HCT116 (cell line): ENCODE data around the gene FMN2. TPM values are rescaled to one million over a fixed set of nuclear protein-coding genes. Genes with fewer than 3 reads are reported as not detected.

ENCODE experiments used
- ATAC-seq: fragments of 200-7000 bp; cut with Tn5 transposase; 2 replicates; pipeline ENCODE4 v1.9.1; 2020; ENCODE audit warnings: mild to moderate bottlenecking, moderate library complexity
- BruUV-seq: library from RNA; stranded (reverse); fragments of 400-500 nt; replicated peaks from 2 replicates; lab custom pipeline; 2021; lab: Mats Ljungman, UMichigan
- CTCF ChIA-PET: fragments of 300-600 bp; sonication (Branson Sonifier 250); formaldehyde crosslinking; loops from one replicate; lab custom pipeline; 2021; ENCODE audit warnings: antibody characterized with exemption; lab: Charles Lee
- POLR2A ChIA-PET: fragments of 300-600, 350-600 bp; sonication (Branson Sonifier 250); formaldehyde crosslinking; loops from one replicate; lab custom pipeline; 2021; ENCODE audit warnings: antibody characterized with exemption; lab: Charles Lee
- RAD21 ChIA-PET, 2 experiments: fragments of 300-600 bp; sonication (Branson Sonifier 250); formaldehyde crosslinking; loops; one replicate each; lab custom pipeline; 2023; ENCODE audit warnings: low total read pairs in 2 of 2; ENCODE audit not compliant: uncharacterized antibody in 2 of 2, unreplicated experiment in 2 of 2, low non-redundant PET in 1 of 2; lab: Charles Lee
- DNase-seq: peaks from one replicate; pipeline ENCODE4 v3.0.0-alpha.2; 2010; ENCODE audit warnings: low read depth, low spot score
- H2AFZ ChIP-seq: fragments of 200-600 bp; shearing (Covaris generic), sonication (generic); 2 replicates; pipeline ENCODE4 v1.6.1; 2017; ENCODE audit warnings: low read depth, mixed run types, mixed read lengths, antibody characterized with exemption, low read length; ENCODE audit not compliant: poor library complexity, severe bottlenecking
- H3K27ac ChIP-seq: 2 replicates; pipeline ENCODE4 v1.5.1; 2012; ENCODE audit warnings: low read depth, low read length
- H3K27me3 ChIP-seq: fragments of 200-600 bp; sonication (generic); 2 replicates; pipeline ENCODE4 v1.6.1; 2016; ENCODE audit warnings: mixed run types, low read length, mixed read lengths; ENCODE audit not compliant: insufficient read depth
- H3K36me3 ChIP-seq, 2 experiments: fragments of 200-500 bp in 1 of 2; fragments of 200-600 bp in 1 of 2; sonication (Bioruptor generic) in 1 of 2; sonication (generic) in 1 of 2; 2 replicates each; pipeline versions ENCODE4 v1.5.1 to v1.6.1; 2014 to 2016; ENCODE audit warnings: low read length in 2 of 2, inconsistent platforms in 1 of 2, mixed read lengths in 1 of 2, mixed run types in 1 of 2; ENCODE audit not compliant: insufficient read depth in 2 of 2, control insufficient read depth in 1 of 2
- H3K4me1 ChIP-seq, 2 experiments: fragments of 200-600 bp in 1 of 2; sonication (generic) in 1 of 2; 2 replicates each; pipeline versions ENCODE4 v1.5.1 to v1.6.1; 2012 to 2017; ENCODE audit warnings: low read length in 2 of 2, inconsistent platforms in 1 of 2, mild to moderate bottlenecking in 1 of 2, mixed read lengths in 1 of 2, mixed run types in 1 of 2, moderate library complexity in 1 of 2; ENCODE audit not compliant: insufficient read depth in 2 of 2, control insufficient read depth in 1 of 2
- H3K4me2 ChIP-seq: fragments of 200-600 bp; sonication (generic); 2 replicates; pipeline ENCODE4 v1.6.1; 2017; ENCODE audit warnings: mixed run types, low read length, mixed read lengths
- H3K4me3 ChIP-seq, 2 experiments: fragments of 200-600 bp in 1 of 2; sonication (generic) in 1 of 2; replicated peaks in 1 of 2; 2 replicates each; pipeline ENCODE4 v1.5.1; 2011 to 2016; ENCODE audit warnings: low read length in 2 of 2, control low read depth in 1 of 2, low read depth in 1 of 2, mild to moderate bottlenecking in 1 of 2, mixed read lengths in 1 of 2, mixed run types in 1 of 2
- H3K79me2 ChIP-seq: fragments of 200-600 bp; sonication (generic); 2 replicates; pipeline ENCODE4 v1.6.1; 2017; ENCODE audit warnings: mild to moderate bottlenecking, mixed run types, low read length, moderate library complexity, mixed read lengths; ENCODE audit not compliant: insufficient read depth
- H3K9ac ChIP-seq: fragments of 200-600 bp; sonication (generic); 2 replicates; pipeline ENCODE4 v1.6.1; 2016; ENCODE audit warnings: low read length, mixed read lengths
- H3K9me2 ChIP-seq: fragments of 200-600 bp; sonication (generic), shearing (Covaris generic); 2 replicates; pipeline ENCODE4 v1.6.1; 2017; ENCODE audit warnings: mixed run types, mild to moderate bottlenecking, moderate library complexity; ENCODE audit not compliant: insufficient read depth
- H3K9me3 ChIP-seq, 2 experiments: fragments of 200-500 bp in 1 of 2; fragments of 200-600 bp in 1 of 2; sonication (Bioruptor generic) in 1 of 2; sonication (generic) in 1 of 2; 2 replicates each; pipeline ENCODE4 v1.6.1; 2014 to 2017; ENCODE audit warnings: low read length in 2 of 2, mixed read lengths in 2 of 2, inconsistent platforms in 1 of 2, low read depth in 1 of 2, mild to moderate bottlenecking in 1 of 2, mixed run types in 1 of 2, moderate library complexity in 1 of 2; ENCODE audit not compliant: control insufficient read depth in 1 of 2, insufficient read depth in 1 of 2
- H4K20me1 ChIP-seq: fragments of 200-600 bp; sonication (generic), shearing (Covaris generic); 2 replicates; pipeline ENCODE4 v1.6.1; 2017; ENCODE audit warnings: mixed run types, mild to moderate bottlenecking, moderate library complexity; ENCODE audit not compliant: insufficient read depth
- CBX3 ChIP-seq: IDR thresholded peaks from 2 replicates; pipeline ENCODE4 v1.6.1; 2012; ENCODE audit warnings: low read depth
- CEBPB ChIP-seq: IDR thresholded peaks from 2 replicates; pipeline ENCODE4 v1.6.1; 2012; ENCODE audit warnings: low read depth
- ELF1 ChIP-seq: IDR thresholded peaks from 2 replicates; pipeline ENCODE4 v1.6.1; 2012; ENCODE audit warnings: low read depth, borderline replicate concordance
- FOSL1 ChIP-seq: IDR thresholded peaks from 2 replicates; pipeline ENCODE4 v1.6.1; 2012; ENCODE audit warnings: low read depth
- JUND ChIP-seq: IDR thresholded peaks from 2 replicates; pipeline ENCODE4 v1.6.1; 2012
- POLR2AphosphoS5 ChIP-seq: IDR thresholded peaks from 2 replicates; pipeline ENCODE4 v1.6.1; 2011; ENCODE audit warnings: mild to moderate bottlenecking, low read depth, low read length, moderate library complexity
- SIN3A ChIP-seq: IDR thresholded peaks from 2 replicates; pipeline ENCODE4 v1.6.1; 2012; ENCODE audit warnings: low read depth
- SP1 ChIP-seq: IDR thresholded peaks from 2 replicates; pipeline ENCODE4 v1.6.1; 2012; ENCODE audit warnings: low read depth
- SRF ChIP-seq: IDR thresholded peaks from 2 replicates; pipeline ENCODE4 v1.6.1; 2012; ENCODE audit warnings: low read depth
- ZFX ChIP-seq: fragments of 450-650 bp; IDR thresholded peaks from 2 replicates; pipeline ENCODE4 v1.6.1; 2017
- intact Hi-C: fragments of 100-400 bp; cut with micrococcal nuclease; formaldehyde crosslinking; loops from 2 replicates; pipeline ENCODE4 v1.10.0; 2022
- total RNA-seq: library from RNA; stranded (reverse); gene quantifications from one replicate; pipeline ENCODE4 v1.2.1, GENCODE V29; 2021; ENCODE audit not compliant: unreplicated experiment
- TF ChIP-seq, protein P1 (sequence below): IDR thresholded peaks from 2 replicates; pipeline ENCODE4 v1.6.1; 2012; ENCODE audit warnings: low read depth
- TF ChIP-seq, protein P2 (sequence below): IDR thresholded peaks from 2 replicates; pipeline ENCODE4 v1.6.1; 2012

The FMN2 gene
- total RNA-seq, 1 experiment from 2014 or later = not detected

DNA sequence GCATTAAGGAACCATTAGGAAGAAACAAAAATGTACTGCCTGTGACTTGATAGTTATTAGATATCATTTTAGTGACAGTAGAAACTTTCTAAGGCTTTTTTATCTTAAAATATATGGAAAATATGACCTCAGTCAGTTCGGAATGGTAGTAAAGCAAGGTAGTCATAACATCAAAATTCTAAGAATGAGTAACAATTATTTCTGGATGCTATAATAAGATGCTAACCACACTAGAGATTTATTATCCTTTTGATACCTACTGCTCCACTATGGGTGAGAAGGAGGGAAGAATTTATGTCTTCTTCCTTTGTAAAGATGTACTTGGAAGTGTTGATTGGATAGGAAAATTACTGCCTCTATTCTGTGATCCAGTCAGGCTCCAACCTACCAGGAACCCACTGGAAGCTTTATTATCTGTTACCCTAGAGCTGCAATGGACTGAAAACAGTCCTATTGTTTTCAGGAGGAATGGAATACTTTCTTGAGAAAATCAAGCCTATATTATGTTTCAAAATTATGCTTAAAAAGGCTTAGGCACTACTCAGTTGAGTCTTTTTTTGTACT, 8.8 kb downstream of the FMN2 start:
- CTCF ChIA-PET = no interaction called here
- no TSS peak for BruUV-seq
- DNase-seq = no peak

GRCh38 chr1:240101306-240101705, 9.6 kb downstream of the FMN2 start:
- H2AFZ ChIP-seq = no peak overlapping the region
- no peaks in the 10 kb centered on the region for H3K4me1 ChIP-seq
- no peak overlapping the region for H3K4me3 ChIP-seq
- no TSS peak for BruUV-seq
- no peaks in the 10 kb centered on the region for H3K9me2 ChIP-seq
- peaks cover 0 to 11% of the 10 kb centered on the region in 2 experiments; a peak in 1 of 4 replicates for H3K9me3 ChIP-seq
- no peaks in the 10 kb centered on the region for H3K36me3 ChIP-seq
- RAD21 ChIA-PET = no interaction called here
- CTCF ChIA-PET = no interaction called here
- H4K20me1 ChIP-seq = no peaks in the 10 kb centered on the region
- no peaks in the 10 kb centered on the region for H3K27me3 ChIP-seq
- ATAC-seq = no peak
- no peak for DNase-seq
- H3K27ac ChIP-seq = no peak overlapping the region
- no peaks in the 10 kb centered on the region for H3K79me2 ChIP-seq
- H3K4me2 ChIP-seq = no peak overlapping the region
- POLR2A ChIA-PET = no interaction called here
- intact Hi-C loops = no loop called here
- no peak overlapping the region for H3K9ac ChIP-seq
- no peak for TF ChIP-seq JUND
- no peak for TF ChIP-seq SIN3A
- no peak for TF ChIP-seq CBX3
- no peak for TF ChIP-seq ELF1
- TF ChIP-seq, protein P1, sequence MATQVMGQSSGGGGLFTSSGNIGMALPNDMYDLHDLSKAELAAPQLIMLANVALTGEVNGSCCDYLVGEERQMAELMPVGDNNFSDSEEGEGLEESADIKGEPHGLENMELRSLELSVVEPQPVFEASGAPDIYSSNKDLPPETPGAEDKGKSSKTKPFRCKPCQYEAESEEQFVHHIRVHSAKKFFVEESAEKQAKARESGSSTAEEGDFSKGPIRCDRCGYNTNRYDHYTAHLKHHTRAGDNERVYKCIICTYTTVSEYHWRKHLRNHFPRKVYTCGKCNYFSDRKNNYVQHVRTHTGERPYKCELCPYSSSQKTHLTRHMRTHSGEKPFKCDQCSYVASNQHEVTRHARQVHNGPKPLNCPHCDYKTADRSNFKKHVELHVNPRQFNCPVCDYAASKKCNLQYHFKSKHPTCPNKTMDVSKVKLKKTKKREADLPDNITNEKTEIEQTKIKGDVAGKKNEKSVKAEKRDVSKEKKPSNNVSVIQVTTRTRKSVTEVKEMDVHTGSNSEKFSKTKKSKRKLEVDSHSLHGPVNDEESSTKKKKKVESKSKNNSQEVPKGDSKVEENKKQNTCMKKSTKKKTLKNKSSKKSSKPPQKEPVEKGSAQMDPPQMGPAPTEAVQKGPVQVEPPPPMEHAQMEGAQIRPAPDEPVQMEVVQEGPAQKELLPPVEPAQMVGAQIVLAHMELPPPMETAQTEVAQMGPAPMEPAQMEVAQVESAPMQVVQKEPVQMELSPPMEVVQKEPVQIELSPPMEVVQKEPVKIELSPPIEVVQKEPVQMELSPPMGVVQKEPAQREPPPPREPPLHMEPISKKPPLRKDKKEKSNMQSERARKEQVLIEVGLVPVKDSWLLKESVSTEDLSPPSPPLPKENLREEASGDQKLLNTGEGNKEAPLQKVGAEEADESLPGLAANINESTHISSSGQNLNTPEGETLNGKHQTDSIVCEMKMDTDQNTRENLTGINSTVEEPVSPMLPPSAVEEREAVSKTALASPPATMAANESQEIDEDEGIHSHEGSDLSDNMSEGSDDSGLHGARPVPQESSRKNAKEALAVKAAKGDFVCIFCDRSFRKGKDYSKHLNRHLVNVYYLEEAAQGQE = no peak
- TF ChIP-seq, protein P2, sequence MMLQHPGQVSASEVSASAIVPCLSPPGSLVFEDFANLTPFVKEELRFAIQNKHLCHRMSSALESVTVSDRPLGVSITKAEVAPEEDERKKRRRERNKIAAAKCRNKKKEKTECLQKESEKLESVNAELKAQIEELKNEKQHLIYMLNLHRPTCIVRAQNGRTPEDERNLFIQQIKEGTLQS = no peak
- no peak for TF ChIP-seq SP1
- no peak for TF ChIP-seq SRF
- TF ChIP-seq CEBPB = no peak
- TF ChIP-seq POLR2AphosphoS5 = no peak
- no peak for TF ChIP-seq ZFX
- TF ChIP-seq FOSL1 = no peak

More for the DNA sequence above, 8.8 kb downstream of the FMN2 start:
- no peaks in the 10 kb centered on the region for H3K36me3 ChIP-seq
- H3K4me2 ChIP-seq = no peak overlapping the region
- H4K20me1 ChIP-seq = no peaks in the 10 kb centered on the region
- H2AFZ ChIP-seq = no peak overlapping the region
- TF ChIP-seq, protein P1 = no peak
- TF ChIP-seq SRF = no peak
- intact Hi-C loops = no loop called here
- H3K27me3 ChIP-seq = no peaks in the 10 kb centered on the region
- ChIA-PET POLR2A (no interaction called here), RAD21 (no interaction called here)
- ATAC-seq = no peak
- no peaks in the 10 kb centered on the region for H3K9me2 ChIP-seq
- no peaks in the 10 kb centered on the region for H3K4me1 ChIP-seq
- H3K4me3 ChIP-seq = no peak overlapping the region
- H3K9ac ChIP-seq = no peak overlapping the region
- no peak overlapping the region for H3K27ac ChIP-seq
- H3K9me3 ChIP-seq = peaks cover 0 to 18% of the 10 kb centered on the region in 2 experiments; a peak in 2 of 4 replicates
- no peaks in the 10 kb centered on the region for H3K79me2 ChIP-seq
